NCI-H1105 (cell line): ENCODE results near the gene ATOX1.
"Not testable (repeated sequence)": the region's sequence is repeated elsewhere in the genome, so short reads cannot be mapped to it uniquely, and the experiment has no call there.

Experiments
- DNase-seq: peaks from one replicate; lab custom pipeline; 2025; lab: John Stamatoyannopoulos, UW

ATOX1 gene

GRCh38 chr5:151733358-151734063 is 24.9 kb downstream of the ATOX1 start:
- no peak for DNase-seq

- DNase-seq: no peak
Measured at GRCh38 chr5:151730381-151730780, 28.1 kb downstream of the ATOX1 start.

GRCh38 chr5:151729597-151729996 is 28.8 kb downstream of the ATOX1 start:
- not testable (repeated sequence) for DNase-seq

GRCh38 chr5:151724360-151724759 is 34.1 kb downstream of the ATOX1 start:
- no peak for DNase-seq

- DNase-seq: no peak
Measured at GRCh38 chr5:151722546-151722945, 35.9 kb downstream of the ATOX1 start.

GRCh38 chr5:151721812-151722391 is 36.5 kb downstream of the ATOX1 start:
- no peak for DNase-seq

- no peak for DNase-seq
Measured at GRCh38 chr5:151721087-151721646, 37.3 kb downstream of the ATOX1 start.

GRCh38 chr5:151720215-151720614 is 38.2 kb downstream of the ATOX1 start:
- no peak for DNase-seq

GRCh38 chr5:151719228-151720000 is 39.0 kb downstream of the ATOX1 start:
- DNase-seq: no peak

GRCh38 chr5:151718646-151719045 is 39.8 kb downstream of the ATOX1 start:
- DNase-seq: no peak

- DNase-seq: no peak
Measured at GRCh38 chr5:151718153-151718552, 40.3 kb downstream of the ATOX1 start.

GRCh38 chr5:151717416-151717815 is 41.0 kb downstream of the ATOX1 start:
- no peak for DNase-seq

GRCh38 chr5:151709109-151709735 is 49.2 kb downstream of the ATOX1 start:
- DNase-seq: no peak

- DNase-seq: no peak
Measured at GRCh38 chr5:151708126-151708525, 50.3 kb downstream of the ATOX1 start.

- DNase-seq: no peak
Measured at GRCh38 chr5:151707567-151707966, 50.9 kb downstream of the ATOX1 start.

GRCh38 chr5:151706906-151707305 is 51.5 kb downstream of the ATOX1 start:
- DNase-seq: no peak

GRCh38 chr5:151703780-151704179 is 54.7 kb downstream of the ATOX1 start:
- DNase-seq: no peak

GRCh38 chr5:151703227-151703626 is 55.2 kb downstream of the ATOX1 start:
- no peak for DNase-seq

GRCh38 chr5:151700820-151701219 is 57.6 kb downstream of the ATOX1 start:
- no peak for DNase-seq

- DNase-seq: no peak
Measured at GRCh38 chr5:151700296-151700695, 58.1 kb downstream of the ATOX1 start.

- no peak for DNase-seq
Measured at GRCh38 chr5:151699071-151699901, 59.1 kb downstream of the ATOX1 start.
